SU-DHL-6 (cell line): ENCODE results near the gene EZR.

Source experiments
- EZH2phosphoT487 ChIP-seq: fragments of 200-600 bp; sonication (generic), shearing (Covaris generic); conservative IDR thresholded peaks from 2 replicates; pipeline ENCODE4 v1.6.1; 2018; ENCODE audit warnings: mild to moderate bottlenecking, antibody characterized with exemption, low read length, moderate library complexity, mixed read lengths
- TF ChIP-seq, protein P1 (sequence below): fragments of 200-600 bp; sonication (generic); IDR thresholded peaks from one replicate; pipeline ENCODE4 v1.5.1; 2017; ENCODE audit warnings: antibody characterized with exemption, mild to moderate bottlenecking, low read length, moderate library complexity; ENCODE audit not compliant: insufficient read depth, poor library complexity, severe bottlenecking

DNA sequence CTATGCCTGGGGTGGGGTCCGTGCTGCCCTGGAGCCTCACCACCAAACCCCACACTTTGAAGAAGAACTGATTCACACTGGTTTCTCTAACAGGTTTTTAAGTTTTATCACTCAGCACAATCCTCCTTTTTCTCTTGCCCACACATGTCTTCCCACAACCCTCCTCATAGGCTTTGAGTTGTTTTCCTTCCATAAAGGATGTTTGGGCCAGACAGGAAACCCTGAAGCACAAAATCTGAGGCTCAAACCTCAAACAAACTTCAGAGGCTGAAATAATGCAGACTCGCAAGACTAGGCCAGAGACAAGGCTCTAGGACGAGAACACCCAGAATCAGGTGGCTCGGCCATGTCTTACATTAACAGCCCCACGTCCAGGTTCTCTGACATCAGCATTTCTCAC is 35.3 kb downstream of the EZR start:
- TF ChIP-seq, protein P1, sequence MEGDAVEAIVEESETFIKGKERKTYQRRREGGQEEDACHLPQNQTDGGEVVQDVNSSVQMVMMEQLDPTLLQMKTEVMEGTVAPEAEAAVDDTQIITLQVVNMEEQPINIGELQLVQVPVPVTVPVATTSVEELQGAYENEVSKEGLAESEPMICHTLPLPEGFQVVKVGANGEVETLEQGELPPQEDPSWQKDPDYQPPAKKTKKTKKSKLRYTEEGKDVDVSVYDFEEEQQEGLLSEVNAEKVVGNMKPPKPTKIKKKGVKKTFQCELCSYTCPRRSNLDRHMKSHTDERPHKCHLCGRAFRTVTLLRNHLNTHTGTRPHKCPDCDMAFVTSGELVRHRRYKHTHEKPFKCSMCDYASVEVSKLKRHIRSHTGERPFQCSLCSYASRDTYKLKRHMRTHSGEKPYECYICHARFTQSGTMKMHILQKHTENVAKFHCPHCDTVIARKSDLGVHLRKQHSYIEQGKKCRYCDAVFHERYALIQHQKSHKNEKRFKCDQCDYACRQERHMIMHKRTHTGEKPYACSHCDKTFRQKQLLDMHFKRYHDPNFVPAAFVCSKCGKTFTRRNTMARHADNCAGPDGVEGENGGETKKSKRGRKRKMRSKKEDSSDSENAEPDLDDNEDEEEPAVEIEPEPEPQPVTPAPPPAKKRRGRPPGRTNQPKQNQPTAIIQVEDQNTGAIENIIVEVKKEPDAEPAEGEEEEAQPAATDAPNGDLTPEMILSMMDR = no peak
- TF ChIP-seq EZH2phosphoT487 = no peak
